Kidney epithelial cell (primary cell): ENCODE measurements around the gene SLC66A1. TPM values are rescaled to one million over a fixed set of nuclear protein-coding genes. Genes with fewer than 3 reads are reported as not detected.
"Not testable (repeated sequence)": the region's sequence is repeated elsewhere in the genome, so short reads cannot be mapped to it uniquely, and the experiment has no call there.

Source experiments
- DNase-seq: peaks from one replicate; pipeline ENCODE4 v3.0.0-alpha.2; 2010; ENCODE audit warnings: low read depth
- H3K27me3 ChIP-seq: 2 replicates; pipeline ENCODE4 v1.6.0; 2011; ENCODE audit warnings: low read length; ENCODE audit not compliant: control insufficient read depth, insufficient read depth
- H3K36me3 ChIP-seq: 2 replicates; pipeline ENCODE4 v1.5.1; 2011; ENCODE audit warnings: low read length; ENCODE audit not compliant: control insufficient read depth, insufficient read depth
- H3K4me3 ChIP-seq: 2 replicates; pipeline ENCODE4 v1.5.1; 2011; ENCODE audit warnings: low read depth, mild to moderate bottlenecking, control low read depth, low read length
- total RNA-seq: library from RNA; depleted of rRNA; stranded (reverse); fragments of >200 nt; gene quantifications from 2 replicates; pipeline ENCODE4 v1.2.3, GENCODE V29; 2015
- TF ChIP-seq, protein P1 (sequence below): IDR thresholded peaks from 2 replicates; pipeline ENCODE4 v1.5.1; 2011; ENCODE audit warnings: mild to moderate bottlenecking, moderate library complexity, low read length, control low read depth, inconsistent platforms; ENCODE audit not compliant: insufficient read depth, poor library complexity, severe bottlenecking

Gene SLC66A1
- total RNA-seq, 1 donor from 2014 or later = 50.6 TPM

DNA sequence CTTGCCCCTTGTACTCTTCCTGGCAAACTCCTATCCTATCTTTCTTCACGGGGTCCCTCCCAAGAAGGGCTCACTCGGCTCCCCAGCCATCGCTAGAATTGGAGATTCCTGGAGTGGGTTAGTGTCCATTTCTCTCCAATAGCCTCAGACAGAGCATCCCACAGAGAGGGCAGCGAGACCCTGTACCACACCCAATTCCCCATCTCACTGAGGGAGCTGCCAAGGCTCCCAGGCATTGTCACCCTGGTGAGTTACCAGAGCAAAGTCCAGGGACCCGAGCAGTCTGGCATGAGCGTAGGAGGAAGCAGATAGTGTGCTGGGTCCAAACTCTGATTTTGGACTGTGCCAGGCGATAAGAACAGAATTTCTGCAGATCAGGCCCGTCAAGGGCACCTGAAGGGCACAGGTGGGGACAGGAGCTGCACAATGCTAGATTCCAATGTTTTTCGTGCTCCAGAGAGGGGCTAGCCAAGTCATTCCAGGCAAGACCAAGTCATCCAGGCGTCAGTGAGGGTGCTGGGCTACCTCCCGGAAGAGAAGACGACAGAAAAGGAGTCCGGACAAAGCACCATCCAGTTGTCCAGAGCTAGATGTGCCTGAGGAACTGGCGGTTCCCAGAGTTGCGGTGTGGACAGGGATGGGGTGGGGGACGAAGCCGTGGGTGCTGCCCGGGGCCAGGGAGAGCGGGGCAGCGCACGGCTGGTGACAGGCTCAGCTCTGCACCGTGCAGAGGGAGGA, 38.9 kb upstream of the SLC66A1 start:
- TF ChIP-seq, protein P1, sequence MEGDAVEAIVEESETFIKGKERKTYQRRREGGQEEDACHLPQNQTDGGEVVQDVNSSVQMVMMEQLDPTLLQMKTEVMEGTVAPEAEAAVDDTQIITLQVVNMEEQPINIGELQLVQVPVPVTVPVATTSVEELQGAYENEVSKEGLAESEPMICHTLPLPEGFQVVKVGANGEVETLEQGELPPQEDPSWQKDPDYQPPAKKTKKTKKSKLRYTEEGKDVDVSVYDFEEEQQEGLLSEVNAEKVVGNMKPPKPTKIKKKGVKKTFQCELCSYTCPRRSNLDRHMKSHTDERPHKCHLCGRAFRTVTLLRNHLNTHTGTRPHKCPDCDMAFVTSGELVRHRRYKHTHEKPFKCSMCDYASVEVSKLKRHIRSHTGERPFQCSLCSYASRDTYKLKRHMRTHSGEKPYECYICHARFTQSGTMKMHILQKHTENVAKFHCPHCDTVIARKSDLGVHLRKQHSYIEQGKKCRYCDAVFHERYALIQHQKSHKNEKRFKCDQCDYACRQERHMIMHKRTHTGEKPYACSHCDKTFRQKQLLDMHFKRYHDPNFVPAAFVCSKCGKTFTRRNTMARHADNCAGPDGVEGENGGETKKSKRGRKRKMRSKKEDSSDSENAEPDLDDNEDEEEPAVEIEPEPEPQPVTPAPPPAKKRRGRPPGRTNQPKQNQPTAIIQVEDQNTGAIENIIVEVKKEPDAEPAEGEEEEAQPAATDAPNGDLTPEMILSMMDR = no peak
- H3K4me3 ChIP-seq = no peak overlapping the region
- no peak for DNase-seq
- H3K27me3 ChIP-seq = peaks cover 13% of the 10 kb centered on the region
- H3K36me3 ChIP-seq = no peaks in the 10 kb centered on the region

DNA sequence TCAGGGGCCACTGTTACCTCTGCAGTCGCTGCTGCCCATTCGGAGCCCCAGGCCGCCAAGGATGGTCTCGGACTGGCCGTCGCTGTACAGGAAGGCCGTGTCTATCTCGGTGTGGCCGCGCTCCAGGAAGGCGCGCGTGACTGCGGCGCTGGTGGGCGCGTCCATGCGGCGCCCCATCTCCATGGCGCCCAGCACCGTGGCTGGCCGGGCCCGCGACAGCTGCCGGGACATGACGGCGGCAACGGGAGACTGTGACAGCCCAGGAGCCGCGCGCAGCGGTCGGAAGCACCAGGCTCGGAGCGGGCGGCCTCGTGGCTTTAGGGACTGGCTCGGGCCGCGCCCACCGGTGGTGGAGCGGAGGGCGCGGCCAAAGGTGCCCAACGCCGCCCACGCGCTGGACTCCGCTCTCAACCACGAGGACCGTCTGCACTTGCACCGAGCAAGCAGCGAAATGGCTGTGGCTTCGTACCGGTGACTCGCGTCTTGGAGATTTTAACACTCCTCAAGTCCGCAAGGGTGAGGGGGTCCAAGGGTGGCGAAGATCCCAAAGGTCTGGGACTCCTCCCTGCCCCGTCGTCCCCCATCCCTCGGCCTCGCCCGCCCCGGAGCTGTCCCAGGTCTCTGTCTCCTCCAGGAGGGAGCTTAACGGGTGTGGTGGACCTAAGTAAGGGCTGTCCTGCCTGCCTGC, 38.1 kb upstream of the SLC66A1 start:
- not testable (repeated sequence) for DNase-seq, H3K36me3 ChIP-seq, H3K4me3 ChIP-seq
- peaks cover 13% of the 10 kb centered on the region for H3K27me3 ChIP-seq

DNA sequence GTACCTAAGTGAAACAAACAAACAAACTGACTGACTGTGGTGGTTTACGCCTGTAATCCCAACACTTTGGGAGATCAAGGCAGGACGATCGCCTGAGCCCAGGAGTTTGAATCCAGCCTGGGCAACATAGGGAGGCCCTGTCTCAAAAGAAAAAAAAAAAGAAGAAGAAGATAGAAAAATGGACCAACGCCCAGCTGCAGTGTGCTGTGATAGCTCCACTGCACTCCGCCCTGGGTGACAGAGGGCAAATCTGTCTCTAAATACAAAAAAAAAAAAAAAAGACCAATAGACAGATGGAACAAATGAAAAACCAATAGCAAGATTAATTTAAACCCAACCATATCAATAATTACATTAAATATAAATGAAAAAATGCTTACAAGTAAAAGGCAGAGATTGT, 37.5 kb upstream of the SLC66A1 start:
- TF ChIP-seq, protein P1 = no peak
- peaks cover 13% of the 10 kb centered on the region for H3K27me3 ChIP-seq
- no peaks in the 10 kb centered on the region for H3K36me3 ChIP-seq
- DNase-seq = no peak
- H3K4me3 ChIP-seq = no peak overlapping the region

DNA sequence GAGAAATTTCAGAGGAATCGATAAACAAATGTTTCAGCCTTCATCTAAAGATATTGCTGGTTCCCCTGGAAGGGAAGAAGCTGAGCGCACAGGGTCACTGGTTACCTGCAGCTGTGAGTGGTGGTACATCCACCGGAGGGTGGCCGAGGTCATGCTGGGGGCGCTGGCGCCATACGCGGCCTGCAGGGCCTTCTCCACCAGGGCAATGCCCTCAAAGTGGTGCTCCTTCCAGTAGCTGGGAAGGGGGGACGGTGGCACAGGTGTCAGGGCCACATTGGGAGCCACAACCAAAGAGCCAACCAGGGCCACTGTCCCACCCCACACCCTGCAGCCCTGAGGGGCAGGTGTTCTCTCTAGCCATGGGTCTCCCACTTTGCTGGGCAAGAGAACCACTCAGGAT, 28.2 kb upstream of the SLC66A1 start:
- DNase-seq = no peak
- H3K27me3 ChIP-seq = peaks cover 2% of the 10 kb centered on the region
- H3K36me3 ChIP-seq = no peaks in the 10 kb centered on the region
- no peak overlapping the region for H3K4me3 ChIP-seq
- TF ChIP-seq, protein P1 = no peak

DNA sequence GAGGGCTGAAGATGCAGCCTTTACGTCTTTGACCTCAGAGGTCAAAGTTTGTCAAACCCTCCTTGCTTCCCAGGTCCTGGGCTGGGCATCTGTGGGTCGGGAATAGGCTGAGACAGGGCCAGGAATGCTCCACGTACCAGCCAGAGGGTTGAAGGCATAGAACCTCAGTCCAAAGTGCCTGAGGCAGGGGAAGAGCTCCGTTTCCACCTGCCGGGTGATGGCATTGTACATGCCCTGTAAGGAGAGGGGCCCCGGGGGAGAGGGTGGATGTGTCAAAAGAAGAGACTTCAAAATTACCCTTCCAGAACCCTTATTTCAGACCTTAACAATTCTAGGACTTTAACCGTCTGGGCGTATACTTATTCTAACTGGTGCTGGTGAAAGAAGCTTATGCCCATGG, 27.2 kb upstream of the SLC66A1 start:
- no peak for DNase-seq
- no peaks in the 10 kb centered on the region for H3K36me3 ChIP-seq
- TF ChIP-seq, protein P1 = no peak
- H3K4me3 ChIP-seq = no peak overlapping the region
- peaks cover 4% of the 10 kb centered on the region for H3K27me3 ChIP-seq

DNA sequence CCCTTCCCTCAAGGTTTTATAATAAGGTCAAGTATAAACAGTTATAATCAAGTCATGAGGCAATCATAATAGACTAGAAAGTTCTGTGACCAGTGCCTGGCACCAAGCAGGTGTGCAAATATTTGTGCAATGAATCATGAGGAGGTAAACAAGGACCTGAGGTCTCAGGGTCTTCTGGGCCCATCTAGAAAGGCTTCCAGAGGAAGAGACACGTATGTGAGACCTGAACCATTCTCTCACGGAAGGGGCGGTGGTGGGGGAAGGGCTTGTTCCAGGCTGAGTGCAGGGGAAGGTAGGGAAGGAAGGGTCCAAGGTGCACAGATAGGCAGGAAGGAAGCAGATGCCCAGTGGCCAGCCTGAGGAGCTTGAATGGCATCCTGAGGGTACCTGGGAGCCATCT, 26.8 kb upstream of the SLC66A1 start:
- not testable (repeated sequence) for H3K27me3 ChIP-seq, H3K4me3 ChIP-seq, DNase-seq, H3K36me3 ChIP-seq

DNA sequence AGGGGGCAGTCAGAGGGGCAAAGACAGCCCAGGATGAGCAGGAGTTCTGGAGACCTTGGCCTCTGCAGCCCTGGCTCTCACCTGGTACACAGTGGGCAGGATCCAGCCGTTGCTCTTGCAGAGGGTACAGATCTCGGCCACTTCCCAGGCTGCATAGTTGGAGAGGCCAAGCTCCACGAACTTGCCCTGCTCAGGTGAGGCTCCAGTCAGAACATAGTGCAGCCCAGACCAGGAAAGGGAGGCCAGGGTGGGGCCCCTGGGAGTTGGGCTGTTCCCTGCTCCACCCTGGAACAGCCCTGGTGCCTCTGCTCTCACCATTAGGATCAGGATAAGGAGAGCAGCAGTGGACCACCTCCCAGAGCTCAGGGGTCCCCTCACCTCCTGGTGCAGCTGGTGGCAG, 26.3 kb upstream of the SLC66A1 start:
- not testable (repeated sequence) for DNase-seq, H3K4me3 ChIP-seq, H3K27me3 ChIP-seq, H3K36me3 ChIP-seq
